Ovary (tissue), 3 donors: ENCODE results near the gene PGRMC2.
"Not testable (repeated sequence)": the region's sequence is repeated elsewhere in the genome, so short reads cannot be mapped to it uniquely, and the experiment has no call there.

Experiments used
- CTCF ChIP-seq, 3 donors: fragments of 450-650 bp in 2 of 3; fragments of 200-600 bp in 1 of 3; IDR thresholded peaks; one replicate each; pipeline versions ENCODE4 v1.5.1 to v1.8.0; 2016 to 2022; ENCODE audit warnings: antibody characterized with exemption in 3 of 3, mild to moderate bottlenecking in 1 of 3
- POLR2A ChIP-seq: fragments of 450-650 bp; IDR thresholded peaks from one replicate; pipeline ENCODE4 v1.6.1; 2017; ENCODE audit warnings: antibody characterized with exemption, mild to moderate bottlenecking, moderate library complexity
- donor health status: DM: no; HTN: no; CAD: no.

GRCh38 chr4:128265550-128265949, 22.1 kb downstream of the PGRMC2 start:
- not testable (repeated sequence) for TF ChIP-seq CTCF (IDR thresholded peaks at IDR 0.05); POLR2A
